Stromal cell of bone marrow (primary cell): ENCODE results near the gene GSTCD.
"Not testable (repeated sequence)": the region's sequence is repeated elsewhere in the genome, so short reads cannot be mapped to it uniquely, and the experiment has no call there.

Source experiments
- DNase-seq: peaks from one replicate; pipeline ENCODE4 v3.0.0-alpha.2; 2012; ENCODE audit warnings: low read depth

The GSTCD gene

DNA sequence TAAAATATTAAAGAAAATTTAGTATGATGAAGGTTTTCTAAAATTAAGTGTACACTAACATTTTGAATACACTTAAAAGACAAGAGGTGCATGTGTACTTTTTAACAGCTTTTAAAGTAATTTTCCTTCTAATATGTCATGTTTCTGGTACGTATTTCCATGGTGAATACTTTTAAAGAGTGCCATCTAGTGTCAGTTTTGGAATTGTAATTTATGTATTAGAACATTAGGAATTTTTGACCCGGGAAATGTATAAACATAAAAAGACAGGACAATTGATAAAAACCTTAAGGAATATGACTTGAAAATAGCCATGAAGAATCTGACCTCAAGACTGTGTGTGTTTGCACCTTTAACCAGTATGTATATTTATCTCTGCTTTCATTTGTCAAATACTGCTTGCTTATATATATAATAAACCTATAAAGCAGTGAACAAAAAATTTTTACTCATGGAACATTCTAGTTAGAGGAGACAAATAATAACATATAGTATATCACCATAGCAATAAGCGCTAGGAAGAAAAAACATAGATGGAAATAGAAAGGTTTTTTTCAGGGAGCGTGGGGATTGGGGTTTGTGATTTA, 7.2 kb downstream of the GSTCD start:
- peak; percentile 13 for DNase-seq

DNA sequence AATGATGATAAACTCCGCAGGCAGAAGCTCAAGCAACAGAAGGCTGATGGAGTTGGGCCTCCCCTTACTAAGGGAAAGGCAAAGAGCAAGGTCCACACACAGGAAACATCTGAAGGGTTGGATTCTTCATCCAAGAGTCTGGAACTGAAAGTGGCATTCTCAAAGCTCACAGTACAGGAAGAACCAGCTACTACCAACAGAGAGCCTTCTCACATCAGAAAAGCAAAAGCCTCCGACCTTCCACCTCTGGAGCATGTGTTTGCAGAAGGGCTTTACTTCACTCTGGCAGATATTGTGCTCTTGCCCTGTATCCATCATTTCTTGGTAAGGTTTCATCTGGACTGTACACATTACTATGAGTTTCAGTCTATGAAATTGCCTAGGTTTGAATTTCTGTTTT, 10.6 kb downstream of the GSTCD start:
- DNase-seq: no peak

DNA sequence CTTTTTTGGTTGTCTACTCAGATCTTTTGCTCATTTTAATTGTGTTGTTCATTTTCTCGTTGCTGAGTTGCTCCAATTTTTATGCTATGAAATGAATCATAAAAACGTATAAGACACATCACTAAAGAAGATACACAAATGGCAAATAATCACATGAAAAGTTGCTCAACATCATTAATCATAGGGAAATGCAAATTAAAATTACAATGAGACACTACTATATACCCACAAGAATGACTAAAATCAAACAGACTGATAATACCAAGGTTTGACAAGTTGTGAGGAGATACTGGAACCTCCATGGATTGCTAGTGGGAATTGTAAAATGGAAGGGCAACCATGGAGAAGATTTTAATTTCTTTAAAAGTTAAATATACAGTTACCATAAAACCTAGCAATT, 17.0 kb downstream of the GSTCD start:
- DNase-seq: no peak

DNA sequence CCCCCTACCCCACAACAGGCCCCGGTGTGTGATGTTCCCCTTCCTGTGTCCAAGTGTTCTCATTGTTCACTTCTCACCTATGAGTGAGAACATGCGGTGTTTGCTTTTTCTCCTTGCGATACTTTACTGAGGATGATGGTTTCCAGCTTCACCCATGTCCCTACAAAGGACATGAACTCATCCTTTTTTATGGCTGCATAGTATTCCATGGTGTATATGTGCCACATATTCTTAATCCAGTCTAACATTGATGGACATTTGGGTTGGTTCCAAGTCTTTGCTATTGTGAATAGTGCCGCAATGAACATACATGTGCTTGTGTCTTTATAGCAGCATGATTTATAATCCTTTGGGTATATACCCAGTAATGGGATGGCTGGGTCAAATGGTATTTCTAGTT, 21.3 kb downstream of the GSTCD start:
- DNase-seq: not testable (repeated sequence)

DNA sequence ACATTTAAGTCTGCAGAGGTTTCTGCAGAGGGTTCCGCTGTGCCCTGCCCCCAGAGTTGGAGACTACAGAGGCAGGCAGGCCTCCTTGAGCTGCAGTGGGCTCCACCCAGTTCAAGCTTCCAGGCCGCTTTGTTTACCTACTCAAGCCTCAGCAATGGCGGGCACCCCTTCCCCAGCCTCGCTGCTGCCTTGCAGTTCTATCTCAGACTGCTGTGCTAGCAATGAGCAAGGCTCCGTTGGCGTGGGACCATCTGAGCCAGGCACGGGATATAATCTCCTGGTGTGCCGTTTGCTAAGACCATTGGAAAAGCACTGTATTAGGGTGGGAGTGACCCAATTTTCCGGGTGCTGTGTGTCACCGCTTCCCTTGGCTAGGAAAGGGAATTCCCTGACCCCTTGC, 26.6 kb downstream of the GSTCD start:
- not testable (repeated sequence) for DNase-seq

DNA sequence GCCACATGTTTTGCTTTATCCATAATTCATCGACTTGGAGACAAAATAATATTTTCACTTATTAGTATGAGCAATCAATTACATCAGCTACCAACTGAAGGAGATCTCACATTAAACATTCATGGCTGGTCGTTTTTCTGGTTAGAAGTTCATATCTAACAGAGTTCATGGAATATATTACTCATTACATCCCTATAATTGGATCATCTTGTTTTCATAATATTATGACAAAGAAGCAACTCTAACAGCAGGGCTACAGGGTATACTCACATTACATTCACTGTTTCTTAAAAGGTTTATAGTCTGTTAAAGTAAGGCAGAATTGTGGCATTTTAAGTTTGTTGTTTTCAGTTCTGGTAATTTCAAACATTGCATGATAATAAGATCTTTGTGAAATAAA, 33.0 kb downstream of the GSTCD start:
- DNase-seq: peak; percentile 70

DNA sequence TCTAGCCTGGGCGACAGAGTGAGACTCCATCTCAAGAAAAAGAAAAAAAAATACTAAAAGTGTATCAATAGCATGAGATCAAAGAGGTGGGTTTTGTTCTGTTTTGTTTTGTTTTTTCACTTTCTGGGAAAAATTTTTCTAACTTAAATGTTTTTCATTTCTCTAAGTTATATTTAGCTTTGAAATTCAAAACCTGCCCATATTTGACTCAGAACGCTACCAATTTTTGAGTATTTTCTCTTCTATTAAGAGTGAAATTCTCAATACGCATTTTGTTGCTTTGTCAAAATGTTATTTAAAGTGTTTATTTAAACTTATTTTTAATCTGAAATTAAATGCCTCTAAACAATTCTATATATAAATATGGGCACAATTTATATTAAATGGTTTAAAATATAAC, 39.6 kb downstream of the GSTCD start:
- DNase-seq: no peak

DNA sequence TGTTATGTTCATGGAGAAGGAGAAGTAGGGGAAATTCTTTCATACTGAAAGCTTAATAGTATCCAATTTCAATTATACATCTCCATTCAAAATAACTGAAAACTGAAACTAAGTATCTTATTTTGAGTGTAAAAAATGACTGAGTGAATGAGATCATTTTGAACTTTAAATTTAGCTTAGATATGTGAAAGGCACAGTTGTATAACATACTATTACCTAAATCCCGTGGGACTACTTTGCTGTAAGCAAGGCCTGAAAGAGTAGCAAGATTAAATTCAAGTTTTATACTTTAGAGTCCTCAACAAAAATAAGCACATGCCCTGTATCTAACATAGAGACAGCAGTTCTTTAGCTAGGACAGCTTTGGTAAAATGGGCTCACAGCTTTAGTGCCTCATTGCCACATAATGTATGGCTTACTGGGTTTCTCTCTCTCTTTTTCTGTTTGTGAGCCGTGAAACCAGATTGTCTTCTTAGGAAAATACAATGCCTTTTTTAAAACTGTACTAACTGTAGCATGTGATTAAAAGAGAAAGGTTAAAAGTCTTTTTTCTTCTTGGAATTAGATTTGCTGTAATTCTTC, 43.2 kb downstream of the GSTCD start:
- DNase-seq: no peak

DNA sequence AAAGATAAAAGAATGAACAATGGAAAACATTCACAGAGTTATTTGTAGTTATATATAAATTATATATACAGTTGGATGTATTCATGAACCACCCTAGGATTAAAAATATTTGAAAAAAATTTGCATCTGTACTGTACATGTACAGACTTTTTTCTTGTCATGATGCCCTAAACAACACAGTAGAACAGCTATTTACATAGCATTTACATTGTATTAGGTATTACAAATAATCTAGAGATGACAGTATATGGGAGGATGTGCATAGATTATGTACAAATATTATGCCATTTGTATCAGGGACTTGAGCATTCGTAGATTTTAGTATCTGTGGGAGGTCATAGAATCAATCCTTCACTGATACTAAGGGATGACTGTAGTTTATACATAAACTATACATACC, 44.8 kb downstream of the GSTCD start:
- no peak for DNase-seq

DNA sequence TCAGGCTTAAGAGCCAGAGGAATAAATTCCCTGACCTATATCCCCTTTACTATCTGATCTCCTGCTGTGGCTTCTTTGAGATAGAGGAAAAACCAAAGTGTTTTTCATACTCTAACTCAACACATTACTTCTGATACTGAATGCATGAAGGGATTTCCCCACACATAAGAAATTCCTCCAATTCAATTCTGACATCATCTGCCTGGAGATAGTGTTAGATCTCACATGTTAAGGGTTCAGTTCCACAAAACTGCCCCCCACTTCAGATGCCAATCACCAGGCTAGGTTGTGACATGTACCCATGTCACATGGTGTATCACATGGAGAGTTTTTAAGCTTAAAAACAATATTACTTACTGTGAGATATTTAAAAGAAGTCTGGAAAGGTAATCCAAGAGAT, 46.8 kb downstream of the GSTCD start:
- DNase-seq: no peak

DNA sequence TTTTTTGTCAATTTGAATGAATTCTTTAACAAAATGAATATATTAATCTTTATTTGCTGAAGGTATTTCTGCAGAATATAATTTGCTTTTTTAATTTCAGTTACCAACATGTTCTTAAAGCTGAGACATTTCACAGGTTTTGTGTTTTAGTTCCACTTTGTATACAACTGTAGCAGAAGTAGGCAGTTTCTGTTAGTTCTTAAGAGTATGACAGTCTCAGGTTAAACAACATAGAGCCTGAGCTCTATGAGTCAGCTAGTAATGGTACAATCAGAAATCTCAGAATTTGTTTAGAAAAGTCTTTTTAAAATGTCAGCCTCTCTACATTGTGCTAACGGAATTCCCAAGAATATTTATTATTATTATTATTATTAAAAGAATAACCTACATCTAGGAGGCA, 50.4 kb downstream of the GSTCD start:
- DNase-seq: no peak

DNA sequence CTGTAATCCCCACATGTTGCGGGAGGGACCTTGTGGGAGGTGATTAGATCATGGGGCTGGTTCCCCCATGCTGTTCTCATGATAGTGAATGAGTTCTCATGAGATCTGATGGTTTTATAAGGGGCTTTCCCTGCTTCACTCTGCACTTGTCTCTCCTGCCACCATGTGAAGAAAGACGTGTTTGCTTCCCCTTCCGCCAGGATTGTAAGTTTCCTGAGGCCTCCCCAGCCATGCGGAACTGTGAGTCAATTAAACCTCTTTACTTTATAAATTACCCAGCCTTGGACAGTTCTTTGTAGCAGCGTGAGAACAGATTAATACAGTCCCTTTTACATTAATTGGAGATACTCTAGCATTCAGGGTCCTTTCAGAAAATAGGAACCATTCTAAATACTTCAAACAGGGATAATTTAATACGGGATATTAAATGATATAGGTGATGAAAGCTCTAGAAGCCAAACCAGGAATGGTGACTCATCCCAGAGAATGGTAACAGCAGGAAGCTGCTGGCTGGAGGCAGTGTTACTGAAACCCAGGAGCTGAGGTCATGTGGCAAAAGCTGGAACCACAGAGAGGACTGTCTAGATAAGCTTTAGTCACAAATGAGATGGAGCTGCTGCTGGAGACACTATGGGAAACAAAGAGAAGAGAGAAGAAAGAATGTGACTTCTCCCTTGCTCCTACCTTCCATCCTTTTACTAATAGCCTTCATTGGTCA, 57.3 kb downstream of the GSTCD start:
- peak; percentile 71 for DNase-seq

DNA sequence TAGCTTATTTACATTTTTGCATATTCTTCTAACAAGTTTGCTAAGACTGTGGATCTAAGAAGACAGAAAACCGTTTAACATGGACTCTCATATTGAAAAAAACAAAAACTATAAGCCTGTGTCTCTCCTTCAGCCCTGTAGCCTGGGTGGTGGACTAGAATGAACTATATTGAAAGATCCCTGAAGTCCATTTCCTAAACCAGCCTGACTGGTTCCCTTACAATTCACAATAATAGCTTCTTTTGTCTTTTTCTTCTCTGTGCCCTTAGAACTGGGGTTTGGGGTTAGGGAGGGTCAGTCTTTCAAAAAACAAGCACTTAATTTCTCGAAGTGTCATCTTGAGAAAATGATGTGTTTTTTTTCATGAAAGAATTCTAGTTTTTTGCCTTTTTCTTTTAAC, 59.0 kb downstream of the GSTCD start:
- DNase-seq: no peak

DNA sequence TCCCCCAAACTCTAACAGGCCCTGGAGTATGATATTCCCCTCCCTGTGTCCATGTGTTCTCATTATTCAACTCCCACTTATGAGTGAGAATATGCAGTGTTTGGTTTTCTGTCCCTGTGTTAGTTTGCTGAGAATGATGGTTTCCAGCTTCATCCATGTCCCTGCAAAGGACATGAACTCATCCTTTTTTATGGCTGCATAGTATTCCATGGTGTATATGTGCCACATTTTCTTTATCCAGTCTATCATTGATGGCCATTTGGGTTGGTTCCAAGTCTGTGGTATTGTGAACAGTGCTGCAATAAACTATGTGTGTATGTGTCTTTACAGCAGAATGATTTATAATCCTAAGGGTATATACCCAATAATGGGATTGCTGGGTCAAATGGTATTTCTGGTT, 61.9 kb downstream of the GSTCD start:
- not testable (repeated sequence) for DNase-seq

DNA sequence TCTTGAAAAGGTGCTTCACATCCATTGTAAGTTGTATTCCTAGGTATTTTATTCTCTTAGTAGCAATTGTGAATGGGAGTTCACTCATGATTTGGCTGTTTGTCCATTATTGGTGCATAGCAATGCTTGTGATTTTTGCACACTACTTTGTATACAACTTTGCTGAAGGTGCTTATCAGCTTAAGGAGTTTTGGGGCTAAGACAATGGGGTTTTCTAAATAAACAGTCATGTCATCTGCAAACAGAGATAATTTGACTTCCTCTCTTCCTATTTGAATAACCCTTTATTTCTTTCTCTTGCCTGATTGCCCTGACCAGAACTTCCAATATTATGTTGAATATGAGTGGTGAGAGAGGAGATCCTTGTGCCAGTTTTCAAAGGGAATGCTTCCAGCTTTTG, 63.5 kb downstream of the GSTCD start:
- not testable (repeated sequence) for DNase-seq

DNA sequence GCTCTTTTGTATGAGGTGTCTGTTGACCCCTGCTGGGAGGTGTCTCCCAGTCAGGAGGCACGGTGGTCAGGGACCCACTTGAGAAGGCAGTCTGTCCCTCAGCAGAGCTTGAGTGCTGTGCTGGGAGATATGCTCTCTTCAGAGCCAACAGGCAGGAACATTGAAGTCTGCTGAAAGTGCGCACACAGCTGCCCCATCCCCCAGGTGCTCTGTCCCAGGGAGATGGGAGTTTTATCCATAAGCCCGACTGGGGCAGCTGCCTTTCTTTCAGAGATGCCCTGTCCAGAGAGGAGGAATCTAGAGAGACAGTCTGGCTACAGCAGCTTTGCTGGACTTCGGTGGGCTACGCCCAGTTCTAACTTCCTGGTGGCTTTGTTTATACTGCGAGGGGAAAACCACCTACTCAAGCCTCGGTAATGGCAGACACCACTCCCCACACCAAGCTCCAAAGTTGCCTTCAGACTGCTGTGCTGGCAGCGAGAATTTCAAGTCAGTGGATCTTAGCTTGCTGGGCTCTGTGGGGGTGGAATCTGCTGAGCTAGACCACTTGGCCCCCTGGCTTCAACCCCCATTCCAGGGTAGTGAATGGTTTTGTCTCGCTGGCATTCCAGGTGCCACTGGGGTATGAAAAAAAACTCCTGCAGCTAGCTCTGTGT, 67.3 kb downstream of the GSTCD start:
- DNase-seq: not testable (repeated sequence)

DNA sequence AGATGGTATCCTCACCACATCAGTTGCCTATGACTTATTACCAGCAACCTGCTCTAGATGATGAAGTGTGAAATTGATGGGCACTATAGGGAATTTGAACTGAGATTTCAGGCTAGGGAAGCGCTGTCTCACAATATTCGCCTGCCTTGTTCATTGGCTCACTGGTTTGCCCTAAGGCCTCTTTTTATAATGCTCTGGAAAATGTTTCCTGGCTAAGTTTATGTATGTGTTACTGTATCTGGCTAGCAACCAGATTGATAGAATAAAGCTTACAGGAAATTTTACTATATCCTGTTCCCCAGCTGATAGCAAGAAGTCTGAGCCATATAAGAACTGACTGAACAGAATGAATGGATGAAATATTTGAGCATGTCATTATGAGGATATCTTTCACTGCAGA, 71.6 kb downstream of the GSTCD start:
- DNase-seq: no peak

DNA sequence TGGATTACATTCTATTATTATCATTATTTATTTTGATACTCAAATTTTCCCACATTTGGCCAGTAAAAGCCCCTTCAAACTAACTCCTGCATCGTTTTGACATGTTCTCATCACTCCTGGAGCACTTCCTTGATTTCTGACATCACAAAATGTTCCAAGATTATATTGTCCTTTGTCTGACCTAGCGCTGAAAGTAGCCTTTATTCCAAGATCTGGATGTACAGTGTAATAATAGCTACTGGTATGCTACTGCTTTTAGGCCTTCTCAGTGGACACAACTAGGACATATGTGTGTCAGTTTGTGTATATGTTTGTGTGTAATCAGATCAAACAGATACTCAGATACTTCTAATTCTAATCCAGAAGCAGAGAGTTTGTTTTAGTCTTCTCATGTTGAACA, 76.2 kb downstream of the GSTCD start:
- DNase-seq: no peak

DNA sequence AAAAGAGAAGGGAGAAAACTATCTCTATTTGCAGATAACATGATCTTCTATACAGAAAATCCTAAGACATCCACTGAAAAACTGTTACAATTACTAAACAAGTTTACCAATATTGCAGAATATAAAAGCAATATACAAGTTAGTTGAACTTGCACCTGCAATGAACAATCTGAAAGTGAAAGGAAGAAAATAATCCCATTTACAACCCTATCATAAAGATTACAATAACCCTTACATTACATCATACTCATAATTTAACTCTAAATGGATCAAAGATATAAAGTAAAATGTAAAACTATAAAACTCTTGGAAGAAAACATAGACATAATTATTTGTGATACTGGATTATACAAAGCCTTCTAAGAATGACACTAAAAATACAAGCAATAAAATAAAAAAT, 77.2 kb downstream of the GSTCD start:
- no peak for DNase-seq

DNA sequence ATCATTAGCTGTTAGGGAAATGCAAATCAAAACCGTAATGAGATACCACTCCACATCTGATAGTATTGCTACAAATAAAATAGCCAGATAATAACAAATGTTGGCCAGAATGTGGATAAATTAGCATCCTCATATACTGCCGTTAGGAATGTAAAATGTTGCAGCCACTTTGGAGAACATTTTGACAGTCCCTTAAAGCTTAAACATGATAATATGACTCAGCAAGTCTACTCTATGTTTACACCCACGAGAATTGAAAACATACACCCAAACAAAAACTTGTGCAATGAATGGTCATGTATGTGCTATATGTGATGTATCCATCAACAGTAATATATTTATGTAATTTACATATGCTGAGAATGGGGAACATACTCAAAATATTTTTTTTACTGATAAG, 78.2 kb downstream of the GSTCD start:
- no peak for DNase-seq

DNA sequence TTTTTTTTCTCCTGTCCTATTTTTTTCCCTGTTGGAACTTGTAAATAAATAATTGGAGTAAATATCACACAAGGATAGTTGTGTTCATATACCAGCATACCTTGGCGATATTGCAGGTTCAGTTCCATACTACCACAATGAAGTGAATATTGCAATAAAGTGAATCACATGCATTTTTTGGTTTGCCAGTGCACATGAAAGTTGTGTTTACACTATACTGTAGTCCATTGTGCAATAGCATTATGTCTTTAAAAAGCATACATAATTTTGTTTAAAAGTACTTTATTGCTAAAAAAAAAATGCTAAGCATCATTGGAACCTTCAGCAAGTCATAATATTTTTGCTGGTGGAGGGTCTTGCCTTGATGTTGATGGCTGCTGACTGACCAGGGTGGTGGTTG, 88.6 kb downstream of the GSTCD start:
- DNase-seq: no peak

DNA sequence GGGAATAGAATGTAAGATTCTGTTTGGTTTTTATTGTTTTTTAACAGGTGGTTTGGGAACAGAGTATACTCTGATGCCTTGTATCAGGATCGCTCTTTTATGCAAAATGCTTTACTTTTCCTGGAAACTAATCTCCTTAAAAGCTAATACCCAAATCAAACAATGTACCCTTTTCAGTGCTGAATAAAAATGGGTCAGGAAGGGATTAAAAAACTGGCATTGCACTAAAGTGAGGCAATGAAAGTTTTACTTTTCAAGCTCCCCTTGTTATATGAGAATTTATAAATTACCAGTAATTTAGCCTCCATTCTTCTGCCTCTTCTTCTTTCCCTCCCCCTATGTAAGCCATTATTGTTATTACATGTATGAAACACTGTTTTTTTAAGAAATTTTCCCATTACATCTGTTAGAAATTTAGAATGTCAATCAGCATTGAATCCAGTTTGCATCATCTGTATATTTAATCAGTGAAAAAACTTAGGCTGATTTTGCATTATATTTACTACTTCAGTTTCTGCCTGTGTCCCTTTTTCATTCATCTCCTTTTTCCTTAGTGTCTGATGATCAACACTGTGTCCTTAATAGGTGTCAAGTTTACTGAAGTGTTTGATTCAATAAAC, 97.0 kb downstream of the GSTCD start:
- DNase-seq: no peak

DNA sequence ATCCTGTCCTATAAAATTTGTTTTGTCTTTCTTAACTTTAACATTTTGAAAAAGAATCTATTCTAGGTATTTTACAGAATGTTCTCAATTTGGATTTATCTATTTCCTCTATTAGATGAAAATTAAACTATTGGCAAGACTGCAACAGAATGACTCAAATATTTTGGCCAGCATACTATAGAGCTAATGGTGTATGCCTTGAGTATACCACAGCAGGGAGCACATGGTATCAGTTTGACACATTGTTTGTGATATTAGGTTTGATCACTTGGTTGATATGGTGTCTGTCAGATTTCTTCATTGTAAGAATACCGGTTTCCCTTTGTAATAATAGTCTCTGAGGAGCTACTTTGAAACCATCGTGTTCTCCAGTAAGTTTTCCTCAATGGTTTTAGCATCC, 98.9 kb downstream of the GSTCD start:
- peak; percentile 19 for DNase-seq
